NCI-H2081 treated with DMSO at 0.1 percent for 48 hours (cell line): ENCODE results near the gene LRRFIP1.
"Not testable (repeated sequence)": the region's sequence is repeated elsewhere in the genome, so short reads cannot be mapped to it uniquely, and the experiment has no call there.

Experiments
- DNase-seq: peaks from one replicate; lab custom pipeline; 2025; lab: John Stamatoyannopoulos, UW

The LRRFIP1 gene

DNA sequence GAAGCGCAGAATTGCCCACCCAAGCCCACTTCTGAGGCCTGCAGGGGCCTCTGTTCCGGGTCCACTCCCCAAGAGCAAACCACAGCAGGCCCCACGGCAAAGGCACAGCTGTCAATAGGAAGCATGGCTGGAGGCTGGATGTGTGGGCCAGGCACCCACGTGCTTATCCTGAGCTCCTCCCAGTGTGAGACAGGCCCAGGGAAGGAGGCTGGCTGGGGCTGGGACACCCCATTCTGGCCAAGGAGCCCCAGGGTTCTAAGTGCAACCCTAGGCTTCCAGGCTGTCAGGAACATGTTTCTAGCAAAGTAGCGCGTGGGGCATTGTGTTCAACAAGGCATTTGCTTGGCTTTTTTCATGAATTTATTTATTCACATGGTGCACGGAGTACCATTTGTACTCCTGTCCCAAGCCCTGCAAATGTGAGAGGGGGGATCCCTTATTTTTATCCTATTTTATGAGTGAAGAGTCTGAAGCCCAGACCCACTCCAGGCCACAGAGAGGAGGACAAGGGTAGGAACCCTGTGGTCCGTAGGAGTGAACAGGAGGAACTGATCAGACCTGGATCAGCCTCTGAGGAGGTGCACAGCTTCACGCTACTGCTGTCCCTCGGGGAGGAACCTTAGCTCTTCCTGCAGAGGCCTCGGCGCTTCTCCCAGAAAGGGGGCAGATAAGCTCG lies 30.7 kb upstream of the LRRFIP1 start:
- DNase-seq = no peak

DNA sequence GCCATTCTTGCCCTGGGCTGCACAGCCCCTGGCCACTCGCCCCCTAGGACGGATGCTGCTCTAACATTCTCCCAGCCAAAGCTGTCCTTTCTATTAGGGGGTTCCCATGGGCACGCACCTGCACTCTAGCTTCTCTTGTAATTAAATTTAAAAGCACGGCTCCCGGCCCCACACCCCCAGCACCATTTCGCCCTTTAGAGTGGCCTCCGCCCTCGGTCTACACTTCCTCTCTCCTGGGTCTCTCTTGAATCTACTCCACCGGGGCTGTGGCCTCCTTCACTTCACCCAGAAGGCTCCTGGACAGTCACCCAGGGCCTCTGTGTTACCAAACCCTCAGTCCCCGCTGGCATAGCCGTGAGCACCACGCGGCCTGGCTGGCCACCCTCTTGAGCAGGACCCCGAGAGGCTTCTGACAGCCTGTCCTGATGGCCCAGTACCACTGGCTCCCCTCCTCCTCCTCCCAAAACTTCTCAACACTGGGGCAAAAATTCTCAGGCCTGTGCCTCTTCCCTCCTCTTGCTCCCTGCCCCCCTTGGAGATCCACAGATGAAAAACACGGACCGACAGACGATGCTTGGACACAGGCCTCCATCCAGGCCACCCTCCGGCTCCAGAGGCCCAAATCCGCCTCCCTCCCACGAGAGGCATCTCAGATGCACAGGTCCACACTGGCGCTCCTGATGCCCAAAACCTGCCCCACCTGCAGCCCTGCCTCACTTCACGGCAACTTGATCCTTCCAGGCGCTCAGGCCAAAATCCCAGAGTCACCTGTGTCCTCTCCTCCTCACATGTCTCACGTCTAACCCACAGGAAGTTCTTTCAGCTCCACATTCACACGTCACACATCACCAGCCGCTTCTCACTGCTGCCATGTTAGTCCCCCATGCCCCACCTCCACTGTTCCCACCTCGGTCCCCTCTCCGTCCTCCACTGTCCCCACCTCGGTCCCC lies 29.9 kb upstream of the LRRFIP1 start:
- no peak for DNase-seq

DNA sequence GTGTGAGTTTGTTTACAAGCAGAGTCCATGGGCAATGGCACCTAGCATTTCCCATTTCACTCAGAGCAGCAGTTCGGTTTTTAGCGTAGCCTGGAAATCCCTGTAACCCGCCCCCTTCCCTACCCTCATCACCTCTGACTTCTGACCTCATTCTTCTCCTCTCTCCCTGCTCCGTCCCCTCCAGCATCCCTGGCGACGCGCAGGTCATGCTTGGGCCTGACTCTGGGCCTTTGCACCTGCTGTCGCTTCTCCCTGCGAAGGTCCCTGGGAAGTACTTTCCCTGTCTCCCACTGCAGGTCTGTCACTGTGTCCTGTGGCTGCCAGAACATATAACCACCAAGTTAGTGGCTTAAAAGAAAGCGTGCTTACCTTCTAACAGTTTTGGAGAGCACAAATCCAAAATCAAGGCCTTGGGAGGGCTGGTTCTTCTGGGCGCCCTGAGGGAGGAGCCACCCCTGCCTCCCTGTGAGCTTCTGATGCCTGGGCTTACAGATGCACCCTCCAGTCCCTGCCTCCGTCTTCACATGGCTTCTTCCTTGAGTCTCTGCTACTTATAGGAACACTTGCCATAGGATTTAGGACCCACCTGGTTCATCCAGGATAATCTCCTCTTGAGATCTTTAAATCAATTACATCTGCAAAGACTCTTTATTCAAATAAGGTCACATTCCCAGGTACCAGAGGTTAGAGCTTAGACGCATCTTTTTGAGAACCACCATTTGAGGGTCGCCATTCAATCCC lies 28.7 kb upstream of the LRRFIP1 start:
- no peak for DNase-seq

DNA sequence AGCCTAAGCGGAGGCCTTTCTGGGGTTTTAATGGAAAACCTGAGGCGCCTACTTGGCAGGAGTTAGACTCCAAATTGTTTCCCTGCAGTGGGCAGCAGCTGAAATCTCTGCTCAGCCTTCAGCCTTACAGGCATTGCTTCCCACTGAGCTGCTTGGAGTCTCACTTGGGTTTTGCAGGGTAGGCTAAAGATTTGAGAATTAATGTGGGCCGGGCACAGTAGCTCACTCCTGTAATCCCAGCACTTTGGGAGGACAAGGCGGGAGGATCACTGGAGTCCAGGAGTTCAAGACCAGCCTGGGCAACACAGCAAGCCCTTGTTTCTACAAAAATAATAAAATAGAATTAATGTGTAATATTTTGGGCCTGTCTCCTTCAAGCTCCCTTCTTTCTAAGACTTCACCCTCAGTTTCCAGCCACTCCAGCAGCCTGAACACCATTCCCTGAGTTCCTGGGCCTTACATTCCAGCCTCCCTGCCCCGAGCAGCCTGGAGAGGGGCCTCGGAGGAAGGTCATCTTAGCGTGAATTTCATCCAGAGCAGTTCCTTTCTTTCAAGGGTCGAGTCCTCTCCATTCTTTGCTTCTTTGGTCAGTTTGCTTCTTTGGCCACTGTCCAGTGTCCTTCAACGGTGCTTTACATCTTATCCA lies 27.8 kb upstream of the LRRFIP1 start:
- DNase-seq = no peak

DNA sequence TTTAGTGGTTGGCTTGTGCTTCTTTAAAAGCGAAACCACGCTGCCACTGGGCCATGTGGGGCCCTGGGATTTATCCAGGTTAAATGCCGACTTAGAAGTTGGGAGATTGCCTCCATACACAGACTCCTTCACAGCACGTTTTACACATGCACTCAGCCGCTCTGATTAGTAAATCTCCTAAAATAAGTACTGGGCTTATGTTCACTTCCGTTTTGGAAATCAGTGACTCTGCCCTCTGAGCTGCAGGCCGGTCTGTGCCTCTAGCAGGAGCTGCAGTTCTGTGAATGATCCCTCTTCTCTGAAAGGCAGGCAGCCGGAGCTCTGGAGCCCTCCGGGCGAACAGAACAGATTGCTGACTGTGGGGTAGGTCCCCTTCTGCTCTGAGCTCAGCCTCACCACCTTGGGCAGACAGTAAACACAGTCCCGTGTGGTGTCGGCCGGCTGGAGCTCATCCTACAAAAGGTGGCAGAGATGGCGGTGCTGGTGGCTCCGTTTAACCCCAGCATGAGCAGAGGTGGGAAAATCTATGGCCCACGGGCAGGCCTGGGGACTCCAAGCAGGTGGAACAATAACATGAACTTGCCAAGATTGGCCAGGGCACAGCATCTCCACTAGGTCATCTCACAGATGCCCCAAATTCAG lies 27.1 kb upstream of the LRRFIP1 start:
- DNase-seq = no peak

DNA sequence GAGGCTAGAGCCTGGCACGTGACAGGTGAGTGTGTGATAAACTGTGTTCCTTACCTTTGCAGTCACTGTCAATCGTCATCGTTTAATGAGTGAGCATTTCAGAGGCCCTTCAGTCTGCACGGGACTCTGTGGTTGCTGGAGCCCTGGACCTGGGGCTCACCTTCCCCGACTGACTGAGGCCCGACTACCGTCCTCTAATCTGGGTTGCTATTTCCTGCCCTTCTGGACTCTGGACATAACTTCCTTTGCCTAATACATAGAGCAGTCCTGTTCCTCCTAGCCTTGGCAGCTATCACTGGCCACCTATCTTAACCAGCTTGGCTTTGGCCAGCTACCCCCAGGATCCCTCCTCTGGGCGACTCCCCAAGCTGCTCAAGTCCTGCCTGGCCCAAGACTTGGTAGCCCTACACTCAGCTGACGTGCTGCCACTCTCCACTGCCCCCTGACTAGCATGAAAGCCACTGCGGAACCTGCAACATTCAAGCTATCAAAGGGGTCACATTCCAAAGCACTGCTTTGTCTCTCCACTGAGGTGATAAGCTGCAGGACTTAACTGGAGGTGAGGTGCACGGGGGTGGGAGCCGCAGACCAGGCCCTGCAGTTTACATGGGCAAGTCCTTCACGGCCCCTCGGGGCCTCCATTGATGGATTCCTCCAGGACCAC lies 25.8 kb upstream of the LRRFIP1 start:
- DNase-seq = no peak

DNA sequence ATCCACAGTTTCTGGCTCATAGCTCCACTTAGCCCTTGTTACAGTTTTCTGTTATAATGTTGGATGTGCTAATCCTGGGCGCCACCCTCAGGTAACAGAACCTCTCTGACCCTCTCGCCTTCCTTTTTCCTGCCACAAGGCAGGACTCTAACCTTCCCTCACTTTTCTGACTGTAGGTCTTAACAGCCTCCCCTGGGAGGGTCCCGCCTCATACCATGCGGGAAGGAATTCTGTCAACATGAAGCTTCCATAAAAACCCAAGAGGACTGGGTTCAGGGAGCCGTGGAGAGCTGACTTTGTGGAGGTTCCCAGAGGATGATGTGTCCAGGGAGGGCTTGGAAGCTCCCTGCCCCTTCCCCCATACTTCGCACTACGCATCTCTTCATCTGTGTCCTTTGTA lies 25.0 kb upstream of the LRRFIP1 start:
- DNase-seq = no peak

DNA sequence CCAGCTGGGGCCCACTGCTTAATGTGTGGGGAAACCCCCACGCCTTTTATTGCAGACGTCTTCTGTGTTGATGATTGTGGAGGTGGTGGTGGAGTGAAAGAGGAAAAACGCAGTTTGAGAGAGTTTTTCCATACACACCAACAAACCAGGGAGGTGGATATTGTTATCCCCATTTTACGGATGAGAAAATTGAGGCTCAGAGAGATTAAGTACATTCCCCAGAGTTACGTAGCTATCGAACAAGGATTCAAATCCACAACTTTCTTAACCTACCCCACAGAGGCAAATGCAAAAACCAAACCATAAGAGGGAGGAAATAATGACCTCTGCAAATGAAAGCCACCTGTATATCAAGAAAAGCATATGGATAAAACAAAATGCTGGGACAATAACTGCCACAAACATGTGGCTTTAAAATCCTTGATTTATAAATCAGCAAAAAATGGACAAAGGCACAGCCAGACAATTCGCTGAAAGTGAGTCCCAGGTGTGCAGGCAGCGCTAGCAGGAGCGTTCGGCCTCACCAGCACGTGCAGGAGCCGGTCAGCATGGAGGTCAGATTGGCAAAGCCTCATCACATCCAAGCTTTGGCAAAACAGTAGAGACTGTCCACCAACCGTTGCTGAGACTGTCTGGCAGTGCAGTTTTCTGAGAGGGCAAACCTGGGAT lies 24.2 kb upstream of the LRRFIP1 start:
- DNase-seq = no peak

DNA sequence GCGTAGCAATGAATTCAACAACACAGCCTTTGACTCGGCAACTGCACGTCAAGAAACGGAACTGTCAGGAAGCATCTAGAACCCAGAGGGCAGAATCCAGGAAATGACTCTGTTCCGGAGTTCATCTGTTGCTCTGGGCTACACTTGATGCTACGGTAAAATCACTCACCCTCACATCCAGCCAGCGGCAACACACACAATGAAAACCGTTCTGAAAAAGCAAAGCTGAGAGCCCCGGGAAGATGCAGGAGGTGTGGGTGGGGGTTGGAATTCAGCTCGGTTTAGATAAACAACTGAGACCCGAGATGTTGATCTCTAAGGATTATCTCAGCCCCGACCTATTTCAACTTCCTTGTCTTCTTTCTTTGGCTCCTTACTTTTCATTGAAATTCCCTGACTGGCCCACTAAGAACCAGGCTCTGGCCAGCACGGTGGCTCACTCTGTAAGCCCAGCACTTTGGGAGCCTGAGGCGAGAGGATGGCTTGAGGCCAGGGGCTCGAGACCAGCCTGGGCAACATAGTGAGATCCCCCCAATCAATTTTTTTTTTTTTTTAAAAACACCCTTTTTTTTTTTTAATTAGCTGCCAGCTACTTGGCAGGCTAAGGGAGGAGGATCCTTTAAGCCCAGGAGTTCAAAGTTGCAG lies 23.5 kb upstream of the LRRFIP1 start:
- DNase-seq = no peak

DNA sequence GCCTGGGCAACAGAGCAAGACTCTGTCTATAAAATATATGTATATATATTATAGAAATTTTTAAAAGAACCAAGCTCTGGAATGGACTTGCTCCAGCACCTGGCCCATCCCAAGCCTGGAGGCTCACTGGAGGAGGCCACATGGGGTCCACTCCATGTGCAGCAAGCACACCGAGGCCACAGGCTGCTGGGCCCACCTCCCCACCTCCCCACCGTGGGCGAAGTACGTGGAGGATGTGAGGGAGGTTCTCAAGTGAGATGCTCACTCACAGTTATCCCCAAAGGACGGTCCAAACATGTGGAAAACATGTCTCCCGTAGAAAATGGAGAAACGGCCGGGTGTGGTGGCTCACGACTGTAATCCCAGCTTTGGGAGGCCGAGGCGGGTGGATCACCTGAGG lies 23.0 kb upstream of the LRRFIP1 start:
- no peak for DNase-seq

DNA sequence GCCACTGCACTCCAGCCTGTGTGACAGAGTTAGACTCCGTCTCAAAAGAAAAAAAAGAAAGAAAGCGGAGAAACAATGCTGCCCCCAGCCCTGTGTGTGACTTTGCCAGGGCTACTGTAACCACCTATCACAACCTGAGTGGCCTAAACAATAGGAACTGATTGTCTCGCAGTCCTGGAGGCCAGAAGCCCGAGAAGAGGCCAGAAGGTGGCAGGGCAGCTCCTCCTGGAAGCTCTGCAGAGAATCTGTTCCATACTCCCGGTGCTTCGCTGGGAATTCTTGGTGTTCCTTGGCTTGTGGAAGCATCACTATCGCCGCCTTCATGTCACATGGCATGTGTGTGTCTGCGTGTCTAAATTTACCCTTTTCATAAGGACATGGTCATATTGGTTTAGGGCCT lies 22.4 kb upstream of the LRRFIP1 start:
- DNase-seq = no peak

DNA sequence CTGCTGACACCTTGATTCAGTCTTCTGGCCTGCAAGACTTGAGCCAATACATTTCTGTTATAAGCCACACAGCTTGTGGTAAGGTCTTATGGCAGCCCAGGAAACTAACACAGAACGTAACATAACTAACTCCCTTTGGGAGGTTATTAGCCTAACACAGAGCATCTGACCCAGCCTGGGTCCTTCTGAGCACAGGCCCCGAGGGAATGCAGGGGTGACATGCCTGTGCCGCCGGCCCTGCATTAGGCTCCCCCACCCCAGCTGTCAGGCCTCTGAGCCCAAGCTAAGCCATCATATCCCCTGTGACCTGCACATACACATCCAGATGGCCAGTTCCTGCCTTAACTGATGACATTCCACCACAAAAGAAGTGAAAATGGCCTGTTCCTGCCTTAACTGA lies 20.9 kb upstream of the LRRFIP1 start:
- not testable (repeated sequence) for DNase-seq

DNA sequence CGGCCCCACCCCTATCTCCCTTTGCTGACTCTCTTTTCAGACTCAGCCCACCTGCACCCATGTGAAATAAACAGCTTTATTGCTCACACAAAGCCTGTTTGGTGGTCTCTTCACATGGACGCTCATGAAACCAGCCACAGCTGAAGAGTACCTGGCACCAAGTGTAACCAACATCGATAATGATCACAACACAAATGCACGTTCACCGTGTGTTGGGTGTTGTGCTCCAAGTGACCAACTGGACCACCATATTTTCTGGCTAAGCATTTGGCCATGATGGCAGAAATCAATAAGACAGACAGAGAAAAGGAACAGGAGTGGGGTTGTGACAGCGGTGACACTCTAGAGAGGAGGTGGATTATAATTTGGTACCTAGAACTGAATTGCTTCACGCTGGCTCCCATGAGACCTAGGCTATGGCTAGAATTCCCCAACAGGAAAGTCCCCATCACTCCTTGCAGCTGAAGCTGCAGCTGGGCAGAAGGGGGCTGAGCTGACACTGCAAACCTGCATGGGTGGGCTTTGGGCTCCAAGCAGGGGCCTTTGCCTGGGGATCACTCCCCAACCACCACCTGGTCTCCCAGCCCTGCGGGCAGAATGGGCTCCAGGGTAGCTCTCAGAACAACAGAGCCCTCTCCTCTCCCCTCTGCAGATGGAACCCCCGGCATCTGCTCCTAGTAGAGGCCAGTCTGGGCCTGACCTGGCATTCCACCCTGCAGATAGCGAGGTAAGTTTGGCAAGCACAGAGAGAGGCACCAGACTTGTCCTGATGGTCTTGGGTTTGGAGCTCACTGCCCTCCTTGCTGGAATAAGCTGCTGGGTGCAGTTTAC lies 14.6 kb upstream of the LRRFIP1 start:
- no peak for DNase-seq

DNA sequence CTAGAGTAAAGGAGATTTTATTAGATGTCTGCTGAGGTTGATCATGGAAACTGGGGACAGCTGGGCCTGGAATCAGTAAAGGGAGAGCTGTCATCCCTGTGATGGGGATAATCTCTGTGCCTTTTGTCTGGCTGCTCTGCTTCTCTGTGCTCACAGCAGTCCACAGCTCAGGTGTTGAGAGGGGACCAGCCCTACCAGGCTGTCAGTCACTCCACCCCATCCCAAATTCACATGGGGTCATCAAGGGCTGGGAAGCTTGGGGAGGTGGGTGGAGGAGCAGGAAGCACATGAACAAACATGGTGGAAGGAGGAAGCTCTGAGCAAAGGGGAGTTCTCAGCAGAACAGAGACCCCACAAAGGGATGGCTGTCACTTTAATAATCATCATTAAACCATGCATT lies 13.7 kb upstream of the LRRFIP1 start:
- no peak for DNase-seq

DNA sequence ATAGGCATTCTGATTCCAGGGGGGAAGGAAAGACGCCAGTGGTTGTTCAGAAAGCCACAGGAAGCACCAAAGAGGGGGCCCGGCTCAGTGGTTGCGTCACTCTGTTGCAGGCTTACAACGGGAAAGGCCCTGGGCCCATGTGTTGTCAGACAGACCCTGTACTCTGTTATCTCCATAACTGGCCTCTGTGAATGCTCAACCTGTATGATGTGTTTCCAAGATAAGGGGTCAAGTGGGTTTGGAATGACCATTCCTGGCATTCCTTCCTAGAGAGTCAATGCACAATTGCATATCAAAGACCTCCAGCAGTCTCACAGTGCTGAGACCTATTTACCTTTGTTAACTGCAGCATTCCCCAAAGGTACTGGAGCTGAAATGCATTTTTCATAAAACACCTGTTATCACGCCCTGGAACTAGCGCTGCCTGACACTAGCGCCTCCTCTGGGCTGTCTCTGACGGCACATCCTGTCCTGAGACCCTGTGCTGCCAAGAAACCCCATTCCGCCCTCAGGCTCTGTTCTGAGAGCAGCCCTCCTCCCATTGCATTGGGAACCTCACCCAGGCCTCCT lies 13.2 kb upstream of the LRRFIP1 start:
- DNase-seq = no peak

DNA sequence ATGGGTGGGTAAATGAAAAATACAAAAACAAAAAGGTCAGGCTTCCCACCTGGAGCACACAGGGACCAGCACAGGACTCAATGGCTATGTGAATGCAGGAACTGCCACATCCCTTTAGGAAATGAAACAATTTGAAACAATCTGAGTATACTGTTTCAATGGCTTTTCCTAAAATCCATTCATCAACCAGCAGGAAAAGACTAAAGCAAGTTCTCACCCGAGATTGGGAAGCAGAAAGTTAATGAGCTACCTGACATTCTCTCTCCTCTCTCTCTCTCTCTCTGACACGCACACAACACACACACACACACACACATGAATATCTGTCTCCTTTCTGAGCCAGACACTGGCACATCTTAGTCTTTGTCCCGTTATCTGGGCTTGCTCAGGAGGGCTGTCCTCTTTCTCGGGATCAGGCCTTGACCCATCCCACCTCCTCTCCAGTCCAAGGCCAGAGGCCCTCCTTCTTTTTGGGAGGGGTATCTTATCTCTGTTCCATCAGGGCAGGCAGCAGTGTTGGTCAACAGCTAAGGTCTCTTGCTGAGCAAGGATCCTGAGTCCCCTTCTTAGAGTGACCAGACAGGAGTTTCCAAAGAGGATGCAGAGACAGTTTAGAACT lies 11.6 kb upstream of the LRRFIP1 start:
- DNase-seq = no peak

DNA sequence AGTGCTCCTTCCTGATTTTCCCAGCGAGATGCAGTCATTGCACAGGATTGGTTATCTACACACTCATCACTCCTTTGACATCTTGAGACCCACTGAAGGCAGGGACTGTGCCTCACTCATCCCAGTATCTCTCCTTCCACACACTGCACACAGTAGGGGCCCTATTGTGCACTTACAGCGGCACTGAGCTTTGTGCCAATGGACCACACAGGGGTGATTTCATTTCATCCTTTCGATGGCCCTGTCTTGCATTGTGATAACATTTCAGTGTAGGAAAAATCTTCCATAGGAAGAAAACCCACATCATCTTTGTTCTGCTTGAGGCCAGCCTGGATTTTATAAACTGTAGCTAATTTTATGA lies 11.0 kb upstream of the LRRFIP1 start:
- DNase-seq = no peak
